Upper lobe of left lung (tissue), 4 donors: ENCODE measurements around the gene LSM3.

ENCODE experiments used
- CTCF ChIP-seq, 6 experiments: fragments of 450-650 bp in 4 of 6; fragments of 200-600 bp in 2 of 6; sonication (generic) in 2 of 6; IDR thresholded peaks; one replicate each; pipeline ENCODE4 v1.5.1; 2016 to 2019; ENCODE audit warnings: antibody characterized with exemption in 6 of 6
- EP300 ChIP-seq, 4 donors: sonication (generic); formaldehyde crosslinking; IDR thresholded peaks; one replicate each; pipeline ENCODE4 v1.5.1; 2017; ENCODE audit warnings: antibody characterized with exemption in 4 of 4, control low read depth in 2 of 4
- POLR2A ChIP-seq, 4 donors: fragments of 450-650 bp; IDR thresholded peaks; one replicate each; pipeline ENCODE4 v1.5.1; 2016 to 2017; ENCODE audit warnings: antibody characterized with exemption in 4 of 4, mild to moderate bottlenecking in 2 of 4

- no peak for TF ChIP-seq POLR2A (IDR thresholded peaks at IDR 0.05)
- TF ChIP-seq CTCF (IDR thresholded peaks at IDR 0.05): no peak
- TF ChIP-seq EP300 (IDR thresholded peaks at IDR 0.05): no peak
Observed at GRCh38 chr3:14186854-14187458, 8.3 kb downstream of the LSM3 start.
